ENCODE measurements around the gene NSMF.

DNA sequence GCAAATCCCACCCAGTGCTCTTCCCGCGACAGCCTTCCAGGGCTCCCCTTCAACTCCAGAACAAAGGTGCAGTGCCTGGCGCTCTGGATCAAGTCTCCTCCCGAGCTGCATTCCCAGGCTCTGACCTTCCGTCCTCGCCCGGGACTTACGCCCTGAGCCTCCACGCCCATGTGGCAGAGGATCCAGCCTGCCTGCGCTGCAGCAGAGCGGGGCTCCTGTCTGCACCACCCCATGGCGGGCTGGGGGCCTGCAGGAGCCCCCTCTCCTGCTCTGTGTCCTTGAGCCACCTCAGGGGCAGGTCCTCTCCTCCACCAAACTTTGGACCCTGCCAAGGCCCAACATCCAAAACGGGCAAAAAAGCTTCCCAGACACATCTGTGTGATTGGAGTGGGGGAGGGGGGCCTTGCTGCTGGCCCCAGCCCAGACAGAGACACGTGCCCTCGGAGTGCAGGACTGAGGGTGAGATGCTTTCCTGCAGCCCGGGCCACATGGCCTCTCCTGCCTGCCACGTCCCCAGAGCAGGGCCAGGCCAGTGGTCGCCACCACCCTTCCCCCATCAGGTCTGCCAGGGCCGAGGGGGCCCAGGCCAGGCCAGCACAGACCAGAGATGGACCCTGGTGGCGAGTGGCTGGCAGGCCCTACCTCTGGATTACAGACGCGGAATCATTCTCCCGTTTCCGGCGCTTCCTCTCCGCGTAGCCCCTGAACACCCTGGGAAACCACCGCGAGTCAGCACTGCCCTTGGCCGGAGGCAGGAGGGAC, 4.4 kb downstream of the NSMF start:
- TF ChIP-seq, protein P1, sequence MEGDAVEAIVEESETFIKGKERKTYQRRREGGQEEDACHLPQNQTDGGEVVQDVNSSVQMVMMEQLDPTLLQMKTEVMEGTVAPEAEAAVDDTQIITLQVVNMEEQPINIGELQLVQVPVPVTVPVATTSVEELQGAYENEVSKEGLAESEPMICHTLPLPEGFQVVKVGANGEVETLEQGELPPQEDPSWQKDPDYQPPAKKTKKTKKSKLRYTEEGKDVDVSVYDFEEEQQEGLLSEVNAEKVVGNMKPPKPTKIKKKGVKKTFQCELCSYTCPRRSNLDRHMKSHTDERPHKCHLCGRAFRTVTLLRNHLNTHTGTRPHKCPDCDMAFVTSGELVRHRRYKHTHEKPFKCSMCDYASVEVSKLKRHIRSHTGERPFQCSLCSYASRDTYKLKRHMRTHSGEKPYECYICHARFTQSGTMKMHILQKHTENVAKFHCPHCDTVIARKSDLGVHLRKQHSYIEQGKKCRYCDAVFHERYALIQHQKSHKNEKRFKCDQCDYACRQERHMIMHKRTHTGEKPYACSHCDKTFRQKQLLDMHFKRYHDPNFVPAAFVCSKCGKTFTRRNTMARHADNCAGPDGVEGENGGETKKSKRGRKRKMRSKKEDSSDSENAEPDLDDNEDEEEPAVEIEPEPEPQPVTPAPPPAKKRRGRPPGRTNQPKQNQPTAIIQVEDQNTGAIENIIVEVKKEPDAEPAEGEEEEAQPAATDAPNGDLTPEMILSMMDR (conservative IDR thresholded peaks at IDR 0.05; ENCODE audit: low read depth, low read length), result no peak
- no peak for TF ChIP-seq EZH2 (IDR thresholded peaks at IDR 0.05; ENCODE audit: borderline replicate concordance, low read depth, low read length, poor library complexity, severe bottlenecking)
